MM.1S (cell line): ENCODE measurements around the gene DNAH6.
"Not testable (repeated sequence)": the region's sequence is repeated elsewhere in the genome, so short reads cannot be mapped to it uniquely, and the experiment has no call there.

Experiments
- DNase-seq: peaks from one replicate; pipeline ENCODE4 v3.0.0-alpha.2; 2015
- H2AFZ ChIP-seq: fragments of 300-600 bp; sonication (generic); 2 replicates; pipeline ENCODE4 v1.6.0; 2016; ENCODE audit warnings: antibody characterized with exemption, low read length
- H3F3A ChIP-seq: fragments of 300-600 bp; sonication (generic); 2 replicates; pipeline ENCODE4 v1.6.1; 2016; ENCODE audit warnings: mild to moderate bottlenecking, antibody characterized with exemption, low read length, moderate library complexity, mixed read lengths; ENCODE audit not compliant: insufficient read depth
- H3K27ac ChIP-seq: fragments of 300-600 bp; sonication (generic); 2 replicates; pipeline ENCODE4 v1.5.1; 2016; ENCODE audit warnings: mild to moderate bottlenecking, low read length
- H3K27me3 ChIP-seq: fragments of 300-600 bp; sonication (generic); replicated peaks from 2 replicates; pipeline ENCODE4 v1.6.0; 2016; ENCODE audit warnings: low read length; ENCODE audit not compliant: insufficient read depth
- H3K36me3 ChIP-seq: fragments of 300-600 bp; sonication (generic); replicated peaks from 2 replicates; pipeline ENCODE4 v1.6.1; 2016; ENCODE audit warnings: mild to moderate bottlenecking, low read length, mixed read lengths; ENCODE audit not compliant: insufficient read depth
- H3K4me1 ChIP-seq: fragments of 300-600 bp; sonication (generic); 2 replicates; pipeline ENCODE4 v1.6.1; 2016; ENCODE audit warnings: low read length, mixed read lengths
- H3K4me2 ChIP-seq: fragments of 300-600 bp; sonication (generic); 2 replicates; pipeline ENCODE4 v1.6.0; 2016; ENCODE audit warnings: low read depth, low read length
- H3K4me3 ChIP-seq: fragments of 300-600 bp; sonication (generic); 2 replicates; pipeline ENCODE4 v1.5.1; 2016; ENCODE audit warnings: low read length, mixed read lengths
- H3K79me2 ChIP-seq: fragments of 300-600 bp; sonication (generic); 2 replicates; pipeline ENCODE4 v1.6.1; 2016; ENCODE audit warnings: mixed run types, low read length, mixed read lengths
- H3K9ac ChIP-seq: fragments of 300-600 bp; sonication (generic); 2 replicates; pipeline ENCODE4 v1.6.1; 2016; ENCODE audit warnings: low read length, mixed read lengths
- H3K9me2 ChIP-seq: fragments of 300-600 bp; sonication (generic); replicated peaks from 2 replicates; pipeline ENCODE4 v1.6.1; 2016; ENCODE audit warnings: mild to moderate bottlenecking, low read length, mixed read lengths; ENCODE audit not compliant: insufficient read depth
- H3K9me3 ChIP-seq: fragments of 300-600 bp; sonication (generic); replicated peaks from 2 replicates; pipeline ENCODE4 v1.6.1; 2016; ENCODE audit warnings: mild to moderate bottlenecking, low read length, mixed read lengths; ENCODE audit not compliant: insufficient read depth
- H4K20me1 ChIP-seq: fragments of 300-600 bp; sonication (generic); 2 replicates; pipeline ENCODE4 v1.6.1; 2016; ENCODE audit warnings: mild to moderate bottlenecking, low read length, moderate library complexity, mixed read lengths; ENCODE audit not compliant: insufficient read depth
- EZH2 ChIP-seq: fragments of 300-600 bp; sonication (generic); optimal IDR thresholded peaks from 2 replicates; pipeline ENCODE3; 2017; ENCODE audit warnings: low read depth, mild to moderate bottlenecking, antibody characterized with exemption, low read length, mixed read lengths
- EZH2phosphoT487 ChIP-seq: fragments of 300-600 bp; sonication (generic); IDR thresholded peaks from 2 replicates; pipeline ENCODE4 v1.6.1; 2018; ENCODE audit warnings: antibody characterized with exemption, low read length
- TF ChIP-seq, protein P1 (sequence below): fragments of 300-600 bp; sonication (generic); IDR thresholded peaks from 2 replicates; pipeline ENCODE4 v1.5.1; 2016; ENCODE audit warnings: antibody characterized with exemption, low read length, mixed read lengths

DNAH6 gene

DNA sequence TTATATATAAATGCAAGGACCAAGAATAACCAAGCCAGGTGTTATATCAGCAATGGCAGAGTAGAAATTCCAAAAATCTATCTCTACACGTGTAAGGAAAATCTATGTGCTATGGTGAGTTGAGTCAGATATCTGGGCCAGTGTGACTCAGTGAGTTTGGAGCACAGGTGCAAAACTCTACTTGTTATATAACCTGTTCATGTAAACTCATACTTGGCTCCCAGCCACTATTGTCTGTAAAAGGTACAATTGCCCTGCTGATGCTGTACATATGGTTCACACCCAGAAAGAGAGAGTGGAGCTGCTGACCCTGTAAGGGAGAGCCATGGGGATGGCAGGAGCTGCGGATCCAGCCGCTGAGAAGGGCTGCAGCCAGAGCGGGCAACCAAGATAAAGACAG is 252.5 kb downstream of the DNAH6 start:
- Histone ChIP-seq H3K4me3 (no peak overlapping the region), H3K36me3 (no peaks in the 10 kb centered on the region), H3K9me2 (no peaks in the 10 kb centered on the region), H3K79me2 (no peaks in the 10 kb centered on the region), H2AFZ (no peak overlapping the region), H4K20me1 (no peaks in the 10 kb centered on the region), H3K9me3 (no peaks in the 10 kb centered on the region), H3K27ac (no peak overlapping the region), H3K4me1 (no peaks in the 10 kb centered on the region), H3K4me2 (no peak overlapping the region), H3K27me3 (no peaks in the 10 kb centered on the region), H3K9ac (no peak overlapping the region), H3F3A (no peaks in the 10 kb centered on the region)
- TF ChIP-seq EZH2, result no peak
- TF ChIP-seq, protein P1, sequence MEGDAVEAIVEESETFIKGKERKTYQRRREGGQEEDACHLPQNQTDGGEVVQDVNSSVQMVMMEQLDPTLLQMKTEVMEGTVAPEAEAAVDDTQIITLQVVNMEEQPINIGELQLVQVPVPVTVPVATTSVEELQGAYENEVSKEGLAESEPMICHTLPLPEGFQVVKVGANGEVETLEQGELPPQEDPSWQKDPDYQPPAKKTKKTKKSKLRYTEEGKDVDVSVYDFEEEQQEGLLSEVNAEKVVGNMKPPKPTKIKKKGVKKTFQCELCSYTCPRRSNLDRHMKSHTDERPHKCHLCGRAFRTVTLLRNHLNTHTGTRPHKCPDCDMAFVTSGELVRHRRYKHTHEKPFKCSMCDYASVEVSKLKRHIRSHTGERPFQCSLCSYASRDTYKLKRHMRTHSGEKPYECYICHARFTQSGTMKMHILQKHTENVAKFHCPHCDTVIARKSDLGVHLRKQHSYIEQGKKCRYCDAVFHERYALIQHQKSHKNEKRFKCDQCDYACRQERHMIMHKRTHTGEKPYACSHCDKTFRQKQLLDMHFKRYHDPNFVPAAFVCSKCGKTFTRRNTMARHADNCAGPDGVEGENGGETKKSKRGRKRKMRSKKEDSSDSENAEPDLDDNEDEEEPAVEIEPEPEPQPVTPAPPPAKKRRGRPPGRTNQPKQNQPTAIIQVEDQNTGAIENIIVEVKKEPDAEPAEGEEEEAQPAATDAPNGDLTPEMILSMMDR, result no peak
- no peak for TF ChIP-seq EZH2phosphoT487
- DNase-seq, result no peak

DNA sequence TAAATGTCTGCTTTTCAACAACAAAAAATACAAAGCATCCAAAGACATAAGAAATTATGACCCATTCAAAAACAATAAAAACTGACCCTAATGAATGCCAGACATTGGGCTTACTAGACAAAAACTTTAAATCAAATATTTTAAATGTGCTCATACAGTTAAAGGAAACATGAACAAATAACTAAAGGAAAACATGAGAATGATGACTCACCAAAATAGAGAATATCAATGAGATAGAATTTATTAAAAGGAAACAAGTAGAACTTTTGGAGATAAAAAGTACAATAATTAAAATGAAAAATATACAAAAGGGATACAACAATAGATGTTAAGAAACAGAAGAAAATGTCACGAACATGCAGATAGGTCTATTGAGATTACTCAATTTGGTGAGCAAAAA is 254.0 kb downstream of the DNAH6 start:
- DNase-seq, result no peak
- no peak for TF ChIP-seq EZH2
- no peak for TF ChIP-seq EZH2phosphoT487
- TF ChIP-seq, protein P1, result no peak
- no peak overlapping the region for H3K4me3 ChIP-seq
- no peak overlapping the region for H3K27ac ChIP-seq
- H3K9ac ChIP-seq, result no peak overlapping the region
- H3K27me3 ChIP-seq, result no peaks in the 10 kb centered on the region
- no peak overlapping the region for H3K4me2 ChIP-seq
- H3K36me3 ChIP-seq, result no peaks in the 10 kb centered on the region
- no peaks in the 10 kb centered on the region for H3K4me1 ChIP-seq
- no peaks in the 10 kb centered on the region for H3K79me2 ChIP-seq
- no peaks in the 10 kb centered on the region for H3K9me2 ChIP-seq
- H4K20me1 ChIP-seq, result no peaks in the 10 kb centered on the region
- H3K9me3 ChIP-seq, result no peaks in the 10 kb centered on the region
- H2AFZ ChIP-seq, result no peak overlapping the region
- H3F3A ChIP-seq, result no peaks in the 10 kb centered on the region

DNA sequence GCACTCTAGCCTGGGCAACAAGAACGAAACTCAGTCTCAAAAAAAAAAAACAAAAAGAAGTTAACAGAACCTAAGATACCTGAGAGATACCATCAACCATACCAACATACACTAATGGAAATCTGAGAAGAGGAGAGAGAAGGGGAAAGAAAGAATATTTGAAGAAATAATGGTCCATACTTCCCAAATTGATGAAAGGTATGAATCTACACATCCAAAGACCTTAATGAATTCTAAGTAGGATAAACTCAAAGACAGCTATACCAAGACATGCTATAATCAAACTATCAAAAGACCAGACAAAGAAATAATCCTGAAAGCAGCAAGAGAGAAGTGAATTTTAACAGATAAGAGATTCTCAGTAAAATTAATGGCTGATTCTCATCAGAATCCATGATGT is 255.0 kb downstream of the DNAH6 start:
- H3K27me3 ChIP-seq, result no peaks in the 10 kb centered on the region
- H2AFZ ChIP-seq, result no peak overlapping the region
- H3K27ac ChIP-seq, result no peak overlapping the region
- no peaks in the 10 kb centered on the region for H3K9me3 ChIP-seq
- H3K9ac ChIP-seq, result no peak overlapping the region
- no peak overlapping the region for H3K4me2 ChIP-seq
- no peak for TF ChIP-seq EZH2phosphoT487
- TF ChIP-seq, protein P1, result no peak
- no peak for TF ChIP-seq EZH2
- no peaks in the 10 kb centered on the region for H3K36me3 ChIP-seq
- no peak overlapping the region for H3K4me3 ChIP-seq
- H3K4me1 ChIP-seq, result no peaks in the 10 kb centered on the region
- no peaks in the 10 kb centered on the region for H3K79me2 ChIP-seq
- no peaks in the 10 kb centered on the region for H3K9me2 ChIP-seq
- no peaks in the 10 kb centered on the region for H4K20me1 ChIP-seq
- no peaks in the 10 kb centered on the region for H3F3A ChIP-seq
- DNase-seq, result no peak

DNA sequence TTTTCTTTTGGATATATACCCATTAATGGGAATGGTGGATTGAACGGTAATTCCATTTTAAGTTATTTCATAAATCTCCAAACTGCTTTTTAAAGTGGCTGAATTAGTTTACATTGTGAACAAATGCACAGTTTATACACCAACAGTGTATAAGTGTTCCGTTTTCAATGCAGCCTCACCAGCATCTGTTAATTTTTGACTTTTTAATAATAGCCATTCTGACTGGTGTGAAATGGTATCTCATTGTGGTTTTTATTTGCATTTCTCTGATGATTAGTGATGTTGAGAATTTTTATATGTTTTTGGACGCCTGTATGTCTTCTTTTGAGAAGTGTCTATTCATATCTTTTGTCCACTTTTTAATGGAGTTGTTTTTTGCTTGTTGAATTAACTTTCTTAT is 257.3 kb downstream of the DNAH6 start:
- H3K27me3 ChIP-seq, H3F3A ChIP-seq, H3K9me2 ChIP-seq, H3K4me1 ChIP-seq, H4K20me1 ChIP-seq, H3K27ac ChIP-seq, H3K9ac ChIP-seq, H3K9me3 ChIP-seq, H3K36me3 ChIP-seq, H3K4me3 ChIP-seq, DNase-seq, H2AFZ ChIP-seq, H3K79me2 ChIP-seq, H3K4me2 ChIP-seq: not testable (repeated sequence)
